PFSK-1 (cell line): ENCODE measurements around the gene IL36RN.

Experiments
- FOXP2 ChIP-seq: optimal IDR thresholded peaks from 2 replicates; pipeline ENCODE3; 2011; ENCODE audit warnings: borderline replicate concordance, control low read depth, inconsistent platforms; ENCODE audit not compliant: insufficient read depth; ENCODE audit errors: extremely low read length, extremely low read depth
- POLR2AphosphoS5 ChIP-seq: IDR thresholded peaks from 2 replicates; pipeline ENCODE4 v1.6.1; 2012; ENCODE audit warnings: low read depth, mild to moderate bottlenecking, control low read depth, low read length, moderate library complexity
- TAF1 ChIP-seq: IDR thresholded peaks from 2 replicates; pipeline ENCODE4 v1.6.1; 2012; ENCODE audit warnings: low read length, control low read depth, borderline replicate concordance; ENCODE audit not compliant: insufficient read depth

GRCh38 chr2:113072584-113072983 is 13.6 kb downstream of the IL36RN start:
- TF ChIP-seq POLR2AphosphoS5 (no peak), TAF1 (no peak), FOXP2 (no peak)
